HUDEP-2 (cell line): ENCODE data around the gene COL27A1.

Experiments
- DNase-seq, 76 experiments: peaks; one replicate each; lab custom pipeline; 2025; ENCODE audit not compliant: unreplicated experiment in 76 of 76; lab: John Stamatoyannopoulos, UW

COL27A1 gene

DNA sequence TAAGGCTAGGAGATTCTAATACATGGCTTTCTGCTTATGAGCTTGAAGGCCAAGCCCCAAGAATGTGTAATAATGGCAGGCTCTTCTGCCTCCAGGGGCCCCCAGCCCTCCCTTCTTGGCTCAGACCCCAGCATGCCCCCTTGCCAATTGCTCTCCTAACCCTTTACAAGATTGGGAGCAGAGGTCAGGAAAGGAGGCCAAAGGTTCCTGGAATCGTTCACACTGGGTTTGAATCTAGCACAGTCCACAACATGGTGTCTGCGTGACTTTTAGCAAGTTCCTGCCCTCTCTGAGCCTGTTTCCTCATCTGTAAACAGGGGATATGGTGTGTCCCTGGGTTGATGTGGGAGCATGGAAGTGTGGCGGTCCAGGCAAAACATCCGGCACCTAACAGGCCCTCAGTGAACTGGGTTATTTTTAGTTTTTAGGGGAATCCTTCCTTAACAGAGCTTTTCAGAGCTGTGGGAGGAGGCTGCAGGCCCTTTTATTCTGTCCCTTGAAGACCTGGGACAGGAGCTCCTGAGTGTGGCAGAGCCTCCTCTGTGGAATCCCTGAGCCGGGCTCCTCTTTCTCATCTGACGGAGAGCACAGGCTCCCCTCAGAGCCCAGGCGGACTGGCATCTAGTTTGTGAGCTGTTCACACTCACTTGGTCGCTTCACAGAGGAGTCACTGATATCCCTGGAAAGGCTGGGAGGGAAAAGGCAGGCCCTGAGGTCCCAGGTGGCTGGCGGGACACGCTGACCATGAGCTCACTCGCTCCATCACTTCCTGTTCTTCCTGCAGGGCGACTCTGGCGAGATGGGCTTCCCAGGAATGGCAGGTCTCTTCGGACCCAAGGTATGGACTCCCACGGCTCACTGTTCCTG is 144.2 kb downstream of the COL27A1 start:
- no peak for DNase-seq

DNA sequence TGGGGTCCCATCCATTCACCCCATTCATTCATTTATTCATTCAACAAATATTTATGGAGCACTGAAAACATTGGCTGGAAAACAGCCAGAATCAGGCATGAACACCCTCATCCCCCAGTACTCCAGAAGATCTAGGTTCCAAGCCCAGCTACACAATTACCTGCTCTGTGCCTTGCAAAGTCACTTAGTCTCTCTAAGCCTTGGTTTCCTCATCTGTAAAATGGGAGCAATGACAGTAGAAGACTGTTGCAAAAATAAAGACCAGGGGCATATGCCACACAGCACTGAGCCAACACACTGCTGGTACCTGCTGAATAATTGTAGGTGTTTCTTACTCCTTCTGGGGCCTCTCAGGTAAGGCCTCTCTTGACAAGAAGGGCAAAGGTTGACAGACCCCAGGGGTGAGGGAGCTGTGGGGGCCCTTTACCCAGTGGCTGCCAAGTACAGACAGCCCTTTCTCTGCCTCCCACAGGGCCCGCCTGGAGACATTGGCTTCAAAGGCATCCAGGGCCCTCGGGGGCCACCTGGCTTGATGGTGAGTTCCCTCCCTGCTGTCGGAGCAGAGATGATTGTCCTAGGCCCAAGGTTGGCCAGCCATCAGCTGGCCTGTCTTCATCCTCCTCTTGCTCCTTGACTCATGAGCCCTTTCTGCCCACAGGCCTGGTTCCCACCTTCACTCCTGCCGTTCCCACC is 145.0 kb downstream of the COL27A1 start:
- DNase-seq = no peak

DNA sequence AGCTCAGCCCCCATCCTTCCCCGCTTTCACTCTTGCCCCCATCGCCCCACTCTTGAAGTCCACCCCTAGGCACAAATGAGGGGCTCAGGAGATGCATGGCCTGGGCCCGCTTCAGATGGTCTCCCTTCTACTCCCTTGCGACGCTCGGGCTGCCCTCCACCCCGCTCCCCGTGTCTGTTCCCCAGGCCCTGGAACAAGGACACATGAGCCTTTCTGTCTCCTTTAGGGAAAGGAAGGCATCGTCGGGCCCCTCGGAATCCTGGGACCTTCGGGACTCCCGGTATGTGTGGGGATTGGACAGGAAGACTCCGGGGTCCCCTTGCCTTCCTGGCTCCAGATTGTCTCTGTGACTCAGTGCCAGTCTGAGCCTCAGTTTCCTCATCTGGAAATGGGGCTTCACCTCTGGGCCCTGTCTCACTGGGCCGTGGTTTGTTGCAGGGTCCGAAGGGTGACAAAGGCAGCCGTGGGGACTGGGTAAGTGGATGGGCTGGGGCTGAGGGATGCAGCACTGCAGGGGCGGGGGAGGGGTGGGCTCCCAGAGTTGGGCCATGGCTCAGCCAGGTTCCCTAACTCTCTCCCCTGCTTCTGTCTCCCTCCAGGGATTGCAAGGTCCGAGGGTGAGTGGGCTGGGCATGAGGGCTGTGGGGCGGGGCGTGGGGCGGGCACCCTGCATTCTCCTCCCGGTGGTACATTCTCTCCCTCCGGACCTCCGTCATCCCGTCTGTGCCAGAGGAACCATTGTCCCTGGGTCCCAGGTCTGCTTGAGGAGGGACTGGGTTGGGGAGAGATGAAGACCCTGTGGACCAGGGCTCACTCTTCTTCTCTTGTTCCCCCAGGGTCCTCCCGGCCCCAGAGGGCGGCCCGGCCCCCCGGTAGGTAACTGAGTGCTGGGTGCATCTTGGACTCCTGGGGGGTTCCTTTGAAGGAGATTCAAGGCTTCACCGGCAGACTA is 145.8 kb downstream of the COL27A1 start:
- DNase-seq = no peak

DNA sequence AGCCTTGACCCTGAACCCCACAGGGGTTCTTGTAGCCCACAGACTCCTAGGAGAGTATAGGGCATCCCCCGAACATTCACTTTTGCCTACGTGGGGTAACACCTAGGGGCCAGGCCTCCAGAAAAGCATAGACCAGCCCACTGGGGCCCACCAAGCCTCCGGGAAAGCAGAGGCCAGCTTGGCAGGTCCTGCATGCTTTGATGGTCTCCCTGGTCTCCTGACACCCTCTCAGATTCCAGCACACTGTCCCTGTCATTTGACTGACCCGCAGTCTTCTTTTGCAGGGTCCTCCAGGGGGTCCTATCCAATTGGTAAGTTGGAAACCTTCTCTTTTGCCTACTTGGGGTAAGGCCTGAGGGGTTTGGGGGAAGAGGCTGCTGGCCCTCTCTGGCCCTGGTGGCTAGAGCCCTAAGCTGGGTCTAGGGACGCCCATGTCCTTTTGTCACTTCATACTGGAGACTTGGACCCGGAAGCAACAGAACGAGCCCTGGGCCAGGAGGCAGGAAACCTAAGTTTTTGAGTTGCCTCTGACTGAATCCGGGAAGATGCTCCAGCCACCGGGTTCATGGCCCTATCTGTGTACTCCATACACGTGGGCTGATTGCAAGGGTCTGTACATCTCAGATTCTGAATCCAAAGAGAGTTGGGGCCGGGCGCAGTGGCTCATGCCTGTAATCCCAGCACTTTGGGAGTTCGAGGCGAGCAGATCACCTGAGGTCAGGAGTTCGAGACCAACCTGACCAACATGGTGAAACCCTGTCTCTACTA is 146.6 kb downstream of the COL27A1 start:
- DNase-seq = no peak

DNA sequence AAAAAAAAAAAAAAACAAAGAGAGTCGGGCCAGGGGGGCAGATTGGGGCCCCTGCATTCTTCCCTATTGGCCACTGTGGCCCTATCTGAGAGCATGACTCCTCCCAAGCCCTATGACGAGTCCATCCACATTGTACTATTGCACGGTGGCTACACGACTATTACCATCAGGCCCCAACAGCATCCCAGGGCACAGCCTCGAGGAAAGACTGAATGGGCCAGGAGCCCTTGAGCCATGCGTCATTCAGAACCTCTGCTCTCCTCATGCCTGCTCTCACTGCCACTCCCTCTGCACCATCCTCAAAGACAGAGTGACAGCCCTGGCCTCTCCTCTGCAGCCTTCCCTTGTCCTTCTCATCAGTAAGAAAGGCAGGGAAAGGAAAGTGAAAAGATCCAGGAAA is 147.4 kb downstream of the COL27A1 start:
- no peak for DNase-seq

DNA sequence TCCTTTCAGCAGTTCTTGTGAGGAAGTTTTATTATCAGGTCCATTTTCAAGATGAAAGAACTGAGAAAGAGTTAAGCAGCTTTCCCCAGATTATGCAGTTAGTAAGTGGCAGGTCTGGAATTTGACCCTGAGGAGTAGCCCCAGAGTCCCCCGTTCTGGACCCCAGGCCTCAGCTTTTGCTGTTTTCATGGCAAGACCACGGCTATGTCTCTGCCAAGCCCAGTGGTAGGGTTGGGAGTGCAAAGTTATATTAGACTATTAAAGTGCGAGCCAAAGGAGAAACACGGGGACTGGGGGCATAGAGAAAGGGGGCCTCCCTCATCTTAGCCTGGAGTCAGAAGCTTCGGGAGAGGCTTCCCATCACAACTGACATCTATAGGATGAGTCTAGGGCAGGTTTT is 148.2 kb downstream of the COL27A1 start:
- DNase-seq = no peak

DNA sequence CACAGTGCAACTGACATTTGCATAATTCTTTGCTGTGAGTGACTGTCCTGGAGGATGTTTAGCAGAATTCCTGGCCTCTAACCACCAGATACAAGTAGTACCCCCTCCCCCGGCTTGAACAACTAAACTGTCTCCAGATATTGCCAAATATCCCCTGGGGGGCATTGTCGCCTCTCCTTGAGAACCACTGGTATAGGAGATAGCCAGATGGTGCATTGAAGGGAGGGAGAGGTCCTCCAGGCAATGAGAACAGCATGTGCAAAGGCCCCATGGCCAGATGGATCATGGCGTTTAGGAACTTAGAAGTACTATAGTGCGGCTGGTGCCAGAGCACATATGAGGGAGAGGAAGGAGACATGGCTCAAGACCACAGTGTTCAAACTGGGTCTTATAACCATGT is 148.6 kb downstream of the COL27A1 start:
- DNase-seq = no peak

DNA sequence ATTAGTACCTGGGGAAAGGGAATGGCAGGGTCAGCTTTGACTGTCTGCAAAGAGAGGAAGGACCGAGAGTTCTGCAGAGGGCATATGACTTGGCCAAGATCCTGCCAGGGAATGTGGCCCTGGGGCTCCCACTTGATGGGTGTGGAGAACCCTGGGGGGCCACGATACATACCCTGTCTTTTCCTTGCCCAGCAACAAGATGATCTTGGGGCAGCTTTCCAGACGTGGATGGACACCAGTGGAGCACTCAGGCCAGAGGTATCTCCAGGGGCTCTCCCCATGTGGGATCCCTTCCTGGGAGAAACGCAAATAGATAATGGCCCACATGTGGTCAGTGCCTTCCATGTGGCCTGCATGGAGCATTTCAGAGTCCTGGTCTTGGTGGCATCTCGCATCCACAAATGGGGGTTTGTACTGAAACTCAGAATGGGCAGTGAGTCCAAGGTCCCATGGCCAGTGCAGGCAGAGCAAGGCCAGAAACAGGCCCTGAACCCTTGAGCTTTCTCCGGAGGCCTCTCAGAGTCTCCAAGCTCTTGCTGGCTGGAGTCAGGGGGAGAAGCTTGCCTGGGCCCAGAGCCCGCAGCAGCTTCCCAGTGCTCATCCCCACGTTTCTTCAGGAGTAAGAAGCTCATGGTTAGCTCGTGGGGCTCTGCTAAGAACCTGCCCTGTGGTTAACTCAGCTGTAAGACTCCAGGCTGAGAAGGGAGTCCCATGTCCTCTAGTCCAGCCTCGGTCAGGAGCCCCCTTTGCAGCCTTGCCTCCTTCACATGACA is 149.3 kb downstream of the COL27A1 start:
- no peak for DNase-seq

DNA sequence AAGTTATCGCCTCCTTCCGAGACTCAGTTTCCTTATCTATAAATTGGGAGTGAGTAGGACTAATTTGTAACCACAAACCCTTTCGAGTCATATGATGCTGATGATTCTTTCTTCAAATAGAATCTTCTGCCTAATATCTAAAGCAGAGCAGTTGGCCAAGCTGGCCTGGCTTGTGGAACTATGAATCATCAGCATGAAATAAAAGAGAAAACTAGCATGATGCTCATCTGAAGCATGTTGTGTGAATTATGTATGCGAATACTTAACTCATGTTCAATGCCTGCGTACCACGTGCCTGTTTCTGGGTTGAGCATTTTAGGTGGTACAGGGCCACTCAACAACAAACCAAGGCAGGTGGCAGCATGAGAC is 152.5 kb downstream of the COL27A1 start:
- no peak for DNase-seq

DNA sequence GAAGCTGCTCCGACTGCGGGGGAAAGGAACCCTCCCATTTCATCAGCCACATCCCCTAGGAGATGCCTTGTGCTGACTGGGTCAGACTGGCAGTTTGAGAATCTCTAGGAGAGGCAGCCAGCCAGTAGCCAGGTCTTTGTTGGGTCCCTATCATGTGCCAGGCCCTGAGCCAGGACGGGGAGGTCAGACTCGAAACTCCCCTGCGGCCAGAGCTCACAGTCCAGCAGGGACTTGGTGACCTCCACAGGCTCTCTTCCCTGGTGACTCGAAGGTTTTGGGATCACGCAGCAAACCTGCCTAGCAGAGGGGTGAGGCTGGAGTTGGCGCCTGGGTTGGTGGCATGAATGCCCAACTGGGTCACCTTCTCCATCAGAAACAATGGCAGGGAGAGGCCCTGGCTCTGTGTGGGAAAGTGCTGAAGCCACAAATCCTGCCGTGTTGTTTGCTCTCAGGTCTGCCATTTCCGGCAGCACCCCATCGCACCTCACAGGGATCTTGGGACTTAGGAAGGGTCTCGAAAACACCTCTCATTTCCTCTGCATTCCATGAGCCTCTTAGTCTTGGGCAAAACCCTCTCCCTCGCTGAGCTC is 153.1 kb downstream of the COL27A1 start:
- no peak for DNase-seq

DNA sequence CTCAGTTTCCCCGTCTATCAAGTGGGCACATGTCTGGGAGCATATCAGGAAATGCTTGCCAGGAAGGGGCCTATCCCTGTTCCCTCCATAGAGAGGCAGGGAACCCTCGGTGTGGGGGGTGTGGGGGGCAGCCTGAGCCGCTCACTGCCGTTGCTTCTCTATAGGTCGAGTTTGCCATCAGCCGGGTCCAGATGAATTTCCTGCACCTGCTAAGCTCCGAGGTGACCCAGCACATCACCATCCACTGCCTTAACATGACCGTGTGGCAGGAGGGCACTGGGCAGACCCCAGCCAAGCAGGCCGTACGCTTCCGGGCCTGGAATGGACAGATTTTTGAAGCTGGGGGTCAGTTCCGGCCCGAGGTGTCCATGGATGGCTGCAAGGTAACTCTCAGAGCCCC is 153.8 kb downstream of the COL27A1 start:
- no peak for DNase-seq

DNA sequence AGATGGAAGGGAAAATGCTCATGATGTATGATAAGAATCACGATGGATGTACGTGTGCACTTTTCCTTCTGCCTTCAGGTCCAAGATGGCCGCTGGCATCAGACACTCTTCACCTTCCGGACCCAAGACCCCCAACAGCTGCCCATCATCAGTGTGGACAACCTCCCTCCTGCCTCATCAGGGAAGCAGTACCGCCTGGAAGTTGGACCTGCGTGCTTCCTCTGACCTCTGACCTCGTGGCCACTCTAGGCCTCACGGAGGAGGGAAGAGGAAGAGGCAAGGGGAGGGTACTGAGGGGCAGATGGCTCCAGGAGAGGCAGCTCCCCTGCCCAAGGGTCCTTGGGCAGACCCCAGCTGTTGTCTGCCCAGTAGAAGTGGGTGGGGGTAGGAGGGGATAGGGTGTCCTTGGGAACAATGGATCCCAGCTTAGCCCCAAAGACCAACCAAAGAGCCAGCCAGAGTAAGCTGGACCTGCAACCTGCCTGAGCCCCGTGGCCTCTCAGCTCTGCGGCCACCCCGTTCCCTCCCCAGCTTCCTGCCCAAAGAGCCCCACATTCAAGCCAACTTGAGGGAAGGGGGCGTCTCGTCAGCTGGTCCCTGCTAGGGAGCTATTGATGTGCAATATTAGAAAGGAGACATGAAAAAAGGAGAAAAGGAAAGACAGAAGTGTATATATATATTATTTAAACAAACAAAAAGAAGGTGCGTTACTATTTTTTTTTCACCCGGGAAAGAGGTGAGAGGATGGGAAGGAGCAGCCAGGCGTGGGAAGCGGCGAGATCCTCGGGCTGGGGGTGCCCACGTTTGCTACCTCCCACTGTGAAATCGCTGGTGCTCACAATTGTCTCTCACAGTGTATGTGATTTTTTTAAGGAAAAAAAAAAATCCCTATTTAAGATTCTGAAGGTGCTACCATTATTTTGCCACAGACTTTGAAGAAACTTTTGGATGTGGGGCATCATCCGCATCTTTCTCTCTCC is 155.4 kb downstream of the COL27A1 start:
- DNase-seq = no peak

DNA sequence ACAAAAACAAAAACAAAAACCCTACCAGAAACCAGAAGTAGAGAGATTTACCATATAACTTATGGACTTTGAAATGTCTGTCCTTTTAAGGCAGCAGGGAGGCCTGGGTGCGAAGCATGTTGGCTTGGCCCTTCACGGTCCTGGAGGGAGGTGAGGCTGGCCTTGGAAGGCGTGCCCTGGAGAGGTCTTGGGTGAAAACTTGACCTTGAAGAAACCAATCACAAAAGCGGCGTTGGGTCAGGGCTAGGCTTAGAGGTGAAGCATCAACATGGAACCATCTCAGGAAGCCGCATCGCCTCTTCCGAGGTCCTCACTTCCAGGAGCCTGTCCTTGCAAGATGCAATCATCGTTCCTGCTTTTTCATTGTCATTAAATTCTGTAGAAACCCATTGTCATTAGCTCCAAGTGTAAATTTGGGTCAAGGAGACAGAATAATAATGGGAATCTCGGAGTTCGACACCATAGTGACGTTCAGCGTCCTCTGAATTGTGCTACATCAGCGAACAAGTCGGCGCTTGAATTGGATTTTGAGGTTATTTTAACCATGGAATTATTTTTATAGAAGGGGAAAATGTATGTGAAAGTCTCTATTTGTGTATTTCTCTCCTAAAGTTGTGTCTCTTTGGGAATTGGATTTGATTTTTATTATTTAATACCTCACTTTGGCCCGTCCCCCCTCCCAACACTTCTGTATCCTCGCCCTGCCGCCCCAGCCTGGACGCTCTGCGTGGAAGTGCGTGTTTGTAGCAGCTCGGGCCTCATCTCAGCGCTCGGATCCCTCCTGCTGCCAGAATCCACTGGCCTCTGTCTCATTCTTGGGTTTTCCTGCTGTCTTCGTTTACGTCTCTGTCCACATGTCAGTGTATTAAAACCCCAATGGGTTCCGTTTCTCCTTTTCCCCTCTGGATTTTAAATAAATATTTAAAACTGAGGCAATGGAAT is 156.5 kb downstream of the COL27A1 start:
- DNase-seq = no peak

DNA sequence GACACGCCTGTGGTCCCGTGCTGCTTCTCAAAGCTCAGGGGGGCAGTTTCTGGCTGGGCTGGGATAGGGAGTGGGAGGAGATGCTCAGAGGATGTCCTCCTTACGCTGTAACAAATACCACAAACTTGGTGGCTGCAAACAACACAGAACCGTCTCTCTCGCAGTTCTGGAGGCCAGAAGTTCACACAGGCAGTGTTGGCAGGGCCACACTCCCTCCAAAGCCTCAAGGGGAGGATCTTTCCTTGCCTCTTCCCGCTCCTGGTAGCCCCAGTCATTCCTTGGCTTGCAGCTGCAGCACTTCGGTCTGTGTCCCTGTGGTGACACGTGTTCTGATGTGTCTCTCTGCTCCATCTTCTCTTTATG is 157.2 kb downstream of the COL27A1 start:
- no peak for DNase-seq

DNA sequence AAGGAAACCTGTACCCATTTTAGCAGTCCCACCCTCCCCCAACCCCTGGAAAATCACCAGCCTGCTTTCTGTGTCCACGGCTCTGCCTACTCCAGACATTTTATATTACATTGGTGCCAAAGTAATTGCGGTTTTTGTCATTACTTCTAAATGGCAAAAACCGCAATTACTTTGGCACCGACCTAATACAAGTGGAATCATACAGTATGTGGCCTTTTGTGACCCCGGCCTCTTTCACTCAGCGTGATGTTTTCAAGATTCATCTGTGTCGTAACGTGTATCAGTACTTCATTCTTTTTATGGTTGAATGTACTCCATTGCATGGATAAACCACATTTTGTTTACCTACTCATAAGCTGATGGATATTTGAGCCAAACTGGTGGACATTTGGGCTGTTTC is 157.8 kb downstream of the COL27A1 start:
- DNase-seq = no peak

DNA sequence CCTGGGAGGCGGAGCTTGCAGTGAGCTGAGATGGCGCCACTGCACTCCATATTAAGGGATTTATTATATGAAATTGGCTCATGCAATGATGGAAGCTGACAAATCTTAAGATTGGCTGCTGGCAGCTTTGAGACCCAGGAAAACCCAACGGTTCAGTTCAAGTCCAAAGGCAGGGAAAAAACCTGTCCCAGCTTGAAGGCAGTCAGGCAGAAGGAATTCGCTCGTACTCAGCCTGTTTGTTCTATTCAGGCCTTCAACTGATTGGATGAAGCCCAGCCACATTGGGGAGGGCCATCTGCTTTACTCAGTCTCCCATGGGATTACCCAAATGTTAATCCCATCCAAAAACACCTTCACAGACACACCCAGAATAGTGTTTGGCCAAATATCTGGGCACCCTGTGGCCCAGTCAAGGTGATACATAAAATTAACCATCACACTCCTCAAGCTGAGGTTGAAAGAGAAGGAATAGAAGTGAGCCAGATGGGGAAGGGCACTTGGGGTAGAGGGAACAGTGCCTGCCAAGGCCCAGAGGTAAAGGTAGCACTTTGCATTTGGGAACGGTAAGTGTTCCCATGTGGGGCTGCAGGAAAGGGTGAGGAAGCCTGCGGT is 159.0 kb downstream of the COL27A1 start:
- DNase-seq = no peak
